Osteocyte (in vitro differentiated cells): ENCODE results near the gene BEX4. TPM values are rescaled to one million over a fixed set of nuclear protein-coding genes. Genes with fewer than 3 reads are reported as not detected.

ENCODE experiments used
- DNase-seq: peaks from one replicate; pipeline ENCODE4 v3.0.0; 2021; ENCODE audit warnings: mixed read lengths; ENCODE audit not compliant: unreplicated experiment; ENCODE audit errors: extremely low spot score
- H3K27ac Mint-ChIP-seq: one replicate; pipeline ENCODE4 v1.8.0; 2021; ENCODE audit warnings: mild to moderate bottlenecking, mixed read lengths; ENCODE audit not compliant: unreplicated experiment
- H3K27me3 Mint-ChIP-seq: one replicate; pipeline ENCODE4 v1.8.0; 2021; ENCODE audit warnings: mixed read lengths; ENCODE audit not compliant: unreplicated experiment
- H3K36me3 Mint-ChIP-seq: one replicate; pipeline ENCODE4 v1.8.0; 2021; ENCODE audit warnings: mixed read lengths; ENCODE audit not compliant: unreplicated experiment
- H3K4me1 Mint-ChIP-seq: one replicate; pipeline ENCODE4 v1.8.0; 2021; ENCODE audit warnings: mixed read lengths; ENCODE audit not compliant: unreplicated experiment
- H3K4me3 Mint-ChIP-seq: one replicate; pipeline ENCODE4 v1.8.0; 2021; ENCODE audit warnings: mild to moderate bottlenecking, moderate library complexity, mixed read lengths; ENCODE audit not compliant: unreplicated experiment
- H3K9me3 Mint-ChIP-seq: one replicate; pipeline ENCODE4 v1.8.0; 2021; ENCODE audit warnings: mixed read lengths; ENCODE audit not compliant: unreplicated experiment
- total RNA-seq: library from RNA; stranded (reverse); gene quantifications from 2 replicates; pipeline ENCODE4 v1.2.1, GENCODE V29; 2021
- TF ChIP-seq, protein P1 (sequence below): fragments of 200-600 bp; sonication (generic); IDR thresholded peaks from 2 replicates; pipeline ENCODE4 v1.5.0; 2021; ENCODE audit warnings: antibody characterized with exemption, mild to moderate bottlenecking, moderate library complexity

The BEX4 gene
- total RNA-seq, 1 donor from 2014 or later: 51.9 TPM

DNA sequence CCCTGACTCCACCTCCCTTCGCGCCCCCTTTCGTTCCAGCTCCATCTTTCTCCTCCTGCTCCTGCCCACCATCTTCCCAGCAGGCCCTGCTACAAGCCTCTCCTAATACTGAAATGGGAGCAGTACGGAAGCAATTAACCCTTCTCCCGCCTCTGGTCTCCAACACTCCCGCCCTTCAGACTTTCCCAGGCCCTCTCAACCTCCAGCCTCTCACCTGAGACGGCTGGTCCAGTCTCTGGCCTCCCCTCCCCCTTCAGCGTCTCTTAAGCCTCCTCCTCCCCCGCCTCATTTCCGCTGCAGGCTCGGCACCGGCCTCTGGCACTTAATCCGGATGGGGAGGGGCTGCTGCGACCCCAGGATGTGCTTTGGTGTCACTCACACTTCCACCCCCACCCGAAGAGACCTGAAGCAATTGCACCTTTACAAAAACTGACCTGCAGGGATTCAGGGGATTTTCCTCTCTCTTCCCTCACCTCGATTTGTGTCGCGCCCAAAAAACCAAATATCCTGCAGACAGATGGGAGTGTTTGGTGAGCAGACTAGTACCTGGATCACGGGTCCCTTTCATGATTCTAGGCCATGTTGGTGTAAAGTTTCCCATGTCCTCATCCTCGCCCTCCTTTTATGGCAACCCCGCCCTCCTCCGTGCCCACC lies 39.4 kb downstream of the BEX4 start:
- peak overlapping the region; percentile 90 for H3K27ac Mint-ChIP-seq
- H3K4me3 Mint-ChIP-seq: peak overlapping the region; percentile 85
- no peak for DNase-seq
- TF ChIP-seq, protein P1, sequence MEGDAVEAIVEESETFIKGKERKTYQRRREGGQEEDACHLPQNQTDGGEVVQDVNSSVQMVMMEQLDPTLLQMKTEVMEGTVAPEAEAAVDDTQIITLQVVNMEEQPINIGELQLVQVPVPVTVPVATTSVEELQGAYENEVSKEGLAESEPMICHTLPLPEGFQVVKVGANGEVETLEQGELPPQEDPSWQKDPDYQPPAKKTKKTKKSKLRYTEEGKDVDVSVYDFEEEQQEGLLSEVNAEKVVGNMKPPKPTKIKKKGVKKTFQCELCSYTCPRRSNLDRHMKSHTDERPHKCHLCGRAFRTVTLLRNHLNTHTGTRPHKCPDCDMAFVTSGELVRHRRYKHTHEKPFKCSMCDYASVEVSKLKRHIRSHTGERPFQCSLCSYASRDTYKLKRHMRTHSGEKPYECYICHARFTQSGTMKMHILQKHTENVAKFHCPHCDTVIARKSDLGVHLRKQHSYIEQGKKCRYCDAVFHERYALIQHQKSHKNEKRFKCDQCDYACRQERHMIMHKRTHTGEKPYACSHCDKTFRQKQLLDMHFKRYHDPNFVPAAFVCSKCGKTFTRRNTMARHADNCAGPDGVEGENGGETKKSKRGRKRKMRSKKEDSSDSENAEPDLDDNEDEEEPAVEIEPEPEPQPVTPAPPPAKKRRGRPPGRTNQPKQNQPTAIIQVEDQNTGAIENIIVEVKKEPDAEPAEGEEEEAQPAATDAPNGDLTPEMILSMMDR: no peak
- no peaks in the 10 kb centered on the region for H3K27me3 Mint-ChIP-seq
- H3K9me3 Mint-ChIP-seq: no peaks in the 10 kb centered on the region
- no peaks in the 10 kb centered on the region for H3K36me3 Mint-ChIP-seq
- H3K4me1 Mint-ChIP-seq: peaks cover 9% of the 10 kb centered on the region

DNA sequence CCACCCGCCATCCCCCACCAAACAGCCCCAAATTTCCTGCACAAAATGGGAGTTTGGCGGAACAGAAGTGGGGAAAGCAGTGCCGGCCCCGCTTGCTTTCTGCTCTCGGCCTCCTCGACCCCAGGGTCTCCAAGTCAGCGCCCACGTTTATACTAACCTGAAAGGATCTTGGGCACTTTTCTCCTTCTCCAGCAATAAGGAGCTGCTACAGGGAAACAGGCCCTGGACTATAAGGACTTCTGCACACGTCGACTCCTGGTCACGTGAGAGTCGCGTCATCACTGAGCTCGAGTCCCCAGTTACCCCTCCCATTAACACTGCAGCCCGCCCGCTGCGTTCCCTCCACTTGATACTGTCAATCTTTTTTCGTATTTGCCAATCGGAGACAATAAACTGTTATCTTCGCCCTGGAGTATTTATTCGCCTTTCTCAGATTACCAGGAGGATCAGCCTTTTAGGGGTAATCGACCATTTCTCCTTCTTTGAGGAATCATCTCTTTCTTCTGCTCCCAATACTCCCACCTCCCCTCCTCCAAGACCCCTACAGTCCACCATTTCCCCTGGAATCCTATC lies 40.1 kb downstream of the BEX4 start, which contains the start of gene TCEAL8:
TSS of gene TCEAL8 (minus strand) at position 235 of the 573 bp plus-strand sequence. CDS start 1,176 bp downstream, outside the sequence.
- TF ChIP-seq, protein P1: no peak
- peak within 1 kb of the TSS; percentile 90 for H3K27ac Mint-ChIP-seq
- H3K4me1 Mint-ChIP-seq: peaks cover 9% of the 10 kb centered on the region
- peaks cover 5% of the 10 kb centered on the region for H3K27me3 Mint-ChIP-seq
- no peak for DNase-seq
- no peaks in the 10 kb centered on the region for H3K9me3 Mint-ChIP-seq
- peak within 1 kb of the TSS; percentile 85 for H3K4me3 Mint-ChIP-seq
- H3K36me3 Mint-ChIP-seq: no peaks in the 10 kb centered on the region

DNA sequence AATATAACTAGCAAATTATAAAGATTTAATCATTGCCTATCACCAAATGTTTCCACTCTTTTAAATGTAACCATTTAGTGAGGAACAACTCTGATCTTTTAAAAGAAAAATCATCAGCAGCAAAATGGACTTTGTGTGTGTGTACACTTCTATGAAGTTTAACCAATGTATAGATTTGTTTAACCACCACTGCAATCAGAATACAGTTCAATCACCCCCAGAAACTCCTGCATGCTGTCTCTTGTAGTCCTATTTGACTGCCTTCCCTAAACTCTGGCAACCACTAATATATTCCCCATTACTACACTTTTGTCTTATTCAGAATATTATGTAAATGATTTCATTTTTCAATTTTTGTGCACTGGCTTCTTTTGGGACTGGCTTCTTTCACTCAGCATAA lies 41.7 kb downstream of the BEX4 start:
- Mint-ChIP-seq H3K9me3 (no peaks in the 10 kb centered on the region), H3K4me3 (no peak overlapping the region), H3K27ac (no peak overlapping the region), H3K27me3 (peaks cover 10% of the 10 kb centered on the region), H3K4me1 (peaks cover 9% of the 10 kb centered on the region), H3K36me3 (no peaks in the 10 kb centered on the region)
- no peak for DNase-seq
- TF ChIP-seq, protein P1: no peak

DNA sequence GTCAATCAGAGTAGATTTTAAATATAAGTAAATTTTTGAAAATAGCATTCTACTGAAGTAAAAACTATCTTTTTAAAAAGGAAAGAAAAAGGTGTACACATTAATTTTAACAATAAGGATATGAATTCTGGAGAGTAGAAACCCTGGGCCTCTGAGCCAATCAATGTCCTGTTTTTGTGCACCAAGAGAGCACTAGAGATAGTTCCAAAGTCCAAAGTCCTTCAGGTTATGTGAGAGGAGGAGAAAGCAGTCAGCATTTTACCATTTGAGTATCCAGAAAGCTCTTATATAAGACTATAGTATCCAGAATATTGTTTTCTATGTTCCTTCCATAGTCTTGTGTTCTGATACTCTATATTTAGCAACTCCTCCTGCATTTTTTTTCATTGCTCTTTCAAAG lies 43.4 kb downstream of the BEX4 start:
- Mint-ChIP-seq H3K9me3 (peaks cover 4% of the 10 kb centered on the region), H3K36me3 (no peaks in the 10 kb centered on the region), H3K4me1 (peaks cover 9% of the 10 kb centered on the region), H3K27ac (no peak overlapping the region), H3K4me3 (no peak overlapping the region), H3K27me3 (peaks cover 23% of the 10 kb centered on the region)
- DNase-seq: no peak
- TF ChIP-seq, protein P1: no peak

Other genes with a start within 250 kb of the BEX4 start
- gene BEX1, start 150.9 kb upstream of the BEX4 start, total RNA-seq: 9.3 and 10.7 TPM in 2 replicates
- gene NXF3, start 122.0 kb upstream of the BEX4 start, total RNA-seq: not detected in 2 replicates
- 86.2 and 88.2 TPM in 2 replicates for gene TCEAL8, start 40.0 kb downstream of the BEX4 start, total RNA-seq
- not detected in 2 replicates for gene TCEAL5, start 61.6 kb downstream of the BEX4 start, total RNA-seq
- gene BEX2, start 95.9 kb downstream of the BEX4 start, total RNA-seq: 4.0 and 4.1 TPM in 2 replicates
- gene TCEAL7, start 115.1 kb downstream of the BEX4 start, total RNA-seq: 13.4 and 14.7 TPM in 2 replicates
- gene TCEAL9, start 141.4 kb downstream of the BEX4 start, total RNA-seq: 77.0 and 90.1 TPM in 2 replicates
- 216 and 224 TPM in 2 replicates for gene BEX3, start 161.4 kb downstream of the BEX4 start, total RNA-seq